HG03575 (cell line): ENCODE measurements around the gene TXLNG.
A peak's percentile ranks its signal among the peaks of the same experiment; 100 is the strongest.
"Not testable (repeated sequence)": the region's sequence is repeated elsewhere in the genome, so short reads cannot be mapped to it uniquely, and the experiment has no call there.

Experiments used
- ATAC-seq: cut with Tn5 transposase; IDR thresholded peaks from one replicate; pipeline ENCODE4 v1.9.1; 2021; ENCODE audit not compliant: unreplicated experiment, insufficient number of reproducible peaks, low FRiP score; ENCODE audit errors: extremely low read depth

The TXLNG gene

DNA sequence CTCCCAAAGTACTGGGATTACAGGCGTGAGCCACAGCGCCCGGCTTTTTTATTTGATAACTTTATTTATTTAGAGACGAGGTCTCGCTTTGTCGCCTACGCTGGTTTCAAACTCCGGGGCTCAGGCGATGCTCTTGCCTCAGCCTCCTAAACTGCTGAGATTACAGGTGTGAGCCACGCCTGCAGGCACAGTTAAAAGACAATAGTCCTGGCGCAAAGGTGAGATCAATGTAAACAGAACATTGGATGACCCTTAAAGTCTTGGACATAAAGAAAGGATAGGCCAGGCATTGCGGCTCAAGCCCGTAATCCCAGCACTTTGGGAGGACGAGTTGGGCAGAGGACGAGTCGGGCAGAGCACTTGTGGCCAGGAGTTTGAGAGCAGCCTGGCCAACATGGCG, 2.8 kb upstream of the TXLNG start:
- ATAC-seq, result no peak

GRCh38 chrX:16784440-16784839, 1.8 kb upstream of the TXLNG start:
- not testable (repeated sequence) for ATAC-seq

DNA sequence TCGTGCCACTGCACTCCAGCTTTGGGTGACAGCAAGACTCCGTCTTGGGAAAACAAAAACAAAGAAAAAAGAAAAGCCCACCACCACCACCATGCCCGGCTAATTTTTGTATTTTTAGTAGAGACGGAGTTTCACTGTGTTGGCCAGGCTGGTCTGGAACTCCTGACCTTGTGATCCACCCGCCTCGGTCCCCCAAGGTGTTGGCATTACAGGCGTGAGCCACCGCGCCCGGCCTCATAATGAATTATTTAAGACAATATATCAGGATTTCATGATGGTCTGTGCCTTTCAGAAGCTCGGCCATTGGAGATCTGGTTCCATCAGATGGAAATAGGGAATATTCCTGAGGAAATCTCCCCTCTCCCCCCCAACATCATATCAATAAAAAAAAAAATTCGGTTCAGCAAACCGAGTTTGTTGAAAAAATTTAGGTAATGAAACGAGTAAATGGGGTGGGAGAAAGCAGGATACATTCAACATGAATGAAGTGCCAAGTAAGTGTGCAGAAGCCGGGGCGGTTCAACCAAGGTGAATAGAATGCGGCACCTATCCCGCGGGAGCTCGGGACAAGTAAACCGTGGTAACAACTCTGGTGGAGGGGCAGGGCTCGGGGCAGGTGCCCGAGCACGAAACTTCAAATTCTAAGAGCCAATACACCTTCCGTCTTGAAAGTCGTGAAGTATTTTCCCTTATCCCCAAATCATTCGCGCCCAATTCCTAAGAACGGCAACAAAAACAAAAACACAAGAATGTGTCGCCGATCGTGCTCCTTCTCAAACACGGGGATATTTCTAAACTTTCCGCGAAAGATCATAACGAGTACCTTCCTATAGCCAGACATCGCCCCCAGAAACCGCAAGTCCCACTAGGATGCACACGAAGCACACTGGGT, 773 bp upstream of the TXLNG start:
- no peak for ATAC-seq

DNA sequence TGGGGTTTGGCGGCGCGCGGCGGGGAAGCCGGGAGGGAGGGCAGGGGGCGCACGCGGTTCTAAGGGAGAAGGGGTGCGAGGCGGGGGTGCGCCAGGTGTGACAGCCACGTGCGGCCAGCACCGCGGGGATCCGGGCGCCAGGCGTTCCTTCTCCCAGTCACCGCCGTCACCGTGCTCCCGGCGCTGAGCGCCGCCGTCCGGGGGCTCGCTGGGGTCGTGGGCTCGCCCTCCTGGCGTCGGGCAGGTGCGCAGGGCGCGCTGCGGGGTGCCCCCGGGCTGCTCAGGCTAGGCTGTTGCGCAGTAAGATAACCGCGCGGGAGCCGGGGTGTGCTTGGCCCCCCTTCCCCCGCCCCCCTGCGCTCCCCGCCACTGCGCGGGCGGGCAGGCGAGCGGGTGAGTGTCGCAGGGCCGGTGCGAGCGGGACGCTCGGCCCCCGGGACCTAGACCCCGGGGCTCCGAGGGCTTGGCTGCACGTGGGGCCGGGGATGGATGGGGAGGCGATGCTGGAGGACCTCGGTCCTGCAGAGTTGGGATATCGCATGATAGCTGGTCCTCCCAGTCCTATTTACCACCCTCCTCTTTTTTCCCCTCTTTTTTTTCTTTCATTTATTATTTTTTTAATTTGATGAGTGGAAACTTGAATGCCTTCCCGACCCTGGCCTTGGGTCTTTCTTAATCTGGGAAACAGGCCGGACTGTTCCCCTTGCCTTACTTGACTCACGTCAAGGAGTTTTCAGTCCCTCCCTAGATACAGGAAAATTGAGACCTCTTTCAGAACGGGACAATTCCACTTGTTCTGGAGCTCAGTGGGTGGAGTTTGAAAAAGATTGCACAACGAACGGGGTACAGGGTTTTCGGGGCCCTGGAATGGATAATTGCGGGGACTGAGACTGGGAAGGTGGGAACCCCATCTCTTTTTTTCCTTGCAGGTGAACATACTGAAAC, 797 bp downstream of the TXLNG start:
- ATAC-seq, result no peak

GRCh38 chrX:16788477-16788876, 2.2 kb downstream of the TXLNG start:
- ATAC-seq, result no peak

- ATAC-seq, result no peak
Observed at GRCh38 chrX:16796298-16796697, 10.0 kb downstream of the TXLNG start.

DNA sequence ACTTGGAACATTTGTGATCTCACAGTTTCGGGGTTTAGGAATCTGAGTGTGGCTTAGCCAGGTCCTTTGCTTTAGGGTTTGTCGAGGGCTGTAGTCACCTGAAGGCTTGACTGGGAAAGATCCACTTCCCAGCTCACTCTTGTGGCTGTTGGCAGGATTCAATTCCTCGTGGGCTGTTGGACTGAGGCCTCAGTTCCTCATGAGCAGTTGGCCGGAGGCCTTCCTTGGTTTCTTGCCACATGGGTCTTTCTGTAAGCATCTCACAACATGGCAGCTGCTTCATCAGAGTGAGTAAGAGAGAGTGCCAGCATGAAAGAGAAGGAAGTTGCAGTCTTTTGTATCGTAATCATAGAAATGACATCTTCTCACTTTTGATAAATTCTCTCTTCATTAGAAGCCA, 11.1 kb downstream of the TXLNG start:
- no peak for ATAC-seq

- no peak for ATAC-seq
Observed at GRCh38 chrX:16797841-16798240, 11.6 kb downstream of the TXLNG start.

- peak; percentile 70 for ATAC-seq
Observed at GRCh38 chrX:16804923-16805464, 18.7 kb downstream of the TXLNG start.

DNA sequence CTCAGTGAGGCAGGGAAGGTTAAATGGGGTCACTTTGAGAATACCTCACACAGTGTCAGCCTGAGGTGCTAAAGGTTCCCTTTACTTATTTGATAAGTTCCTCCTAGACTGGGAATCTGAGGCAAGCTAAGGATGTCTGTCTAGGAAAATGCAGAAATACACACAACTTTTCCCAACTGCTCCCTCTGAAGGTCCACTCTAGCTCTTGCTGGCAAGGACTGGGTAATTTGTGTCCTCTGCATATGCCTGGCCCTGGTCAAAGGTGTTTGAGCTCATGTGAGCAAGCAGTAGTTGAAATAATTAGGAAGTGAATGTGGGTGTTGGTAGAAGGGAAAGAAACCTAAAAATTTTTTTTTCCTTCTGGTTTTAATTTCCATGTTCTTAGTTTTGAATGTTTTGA, 21.3 kb downstream of the TXLNG start:
- ATAC-seq, result no peak

- no peak for ATAC-seq
Observed at GRCh38 chrX:16807976-16808542, 21.8 kb downstream of the TXLNG start.

DNA sequence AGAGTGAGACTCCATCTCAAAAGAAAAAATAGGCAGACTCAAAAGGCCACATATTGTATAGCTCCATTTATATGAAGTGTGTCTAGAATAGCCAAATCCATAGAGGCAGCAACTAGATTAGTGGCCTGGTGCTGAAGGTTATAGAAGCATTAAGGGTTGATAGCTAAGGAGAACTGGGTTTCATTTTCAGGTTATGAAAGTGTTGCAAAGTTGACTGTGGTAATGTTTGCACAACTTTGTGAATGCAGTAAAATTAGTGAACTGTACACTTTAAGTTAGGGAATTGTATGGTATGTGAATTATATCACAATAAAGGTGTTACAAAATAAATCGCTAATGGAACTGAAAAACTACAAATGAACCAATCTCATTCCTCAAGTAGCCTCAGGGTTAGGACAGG, 28.3 kb downstream of the TXLNG start:
- ATAC-seq, result no peak

DNA sequence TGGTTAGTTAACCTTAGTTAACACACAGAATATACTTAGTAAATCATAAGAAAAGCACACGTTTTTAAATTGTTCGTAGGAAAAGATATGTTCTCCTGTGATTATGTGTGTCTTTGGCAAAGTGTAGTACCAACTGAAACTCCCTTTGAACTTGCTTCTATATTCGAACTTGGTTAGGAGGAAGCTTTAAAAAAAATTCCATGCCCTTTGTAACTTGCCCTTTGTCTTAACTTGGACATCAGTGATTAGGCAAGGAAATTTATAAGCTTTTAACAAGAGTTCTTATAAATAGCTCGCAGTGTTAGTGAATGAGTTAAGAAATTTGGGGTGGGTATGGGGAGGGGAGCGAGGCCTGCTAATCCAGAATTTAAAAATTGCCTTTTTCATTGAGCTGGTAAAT, 33.4 kb downstream of the TXLNG start:
- ATAC-seq, result no peak

- no peak for ATAC-seq
Observed at GRCh38 chrX:16822723-16823122, 36.5 kb downstream of the TXLNG start.

DNA sequence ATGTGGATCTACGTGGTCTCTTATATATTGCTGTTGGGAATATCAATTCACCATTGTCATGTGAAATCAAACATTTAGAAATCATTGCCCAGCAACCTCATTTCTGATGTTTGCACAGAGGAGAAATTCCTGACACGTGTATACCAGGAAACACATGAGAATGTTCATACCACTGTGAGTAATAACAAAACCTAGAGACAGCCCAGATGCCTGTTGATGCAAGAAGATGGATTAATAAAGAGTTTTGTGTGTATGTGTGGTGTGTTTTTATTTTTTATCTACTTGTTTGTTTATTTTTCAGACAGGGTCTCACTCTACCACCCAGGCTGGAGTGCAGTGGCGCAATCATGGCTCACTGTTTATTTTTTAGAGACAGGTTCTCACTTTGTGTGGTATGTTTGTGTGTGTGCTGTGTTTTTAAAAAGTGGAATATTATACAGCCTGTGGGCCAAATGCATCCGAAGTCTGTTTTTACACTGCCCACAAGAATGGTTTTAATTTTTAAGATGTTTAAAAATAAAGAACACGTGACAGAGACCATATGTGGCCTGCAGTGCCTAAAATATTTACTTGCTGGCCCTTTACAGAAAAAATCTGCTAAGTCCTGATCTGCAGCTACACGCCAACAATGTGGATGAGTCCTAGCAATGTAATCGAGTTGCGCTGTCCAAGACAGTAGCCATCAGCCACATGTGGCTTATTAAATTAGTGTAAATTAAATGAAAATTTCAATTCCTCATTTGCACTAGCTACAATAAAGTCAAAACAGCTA, 39.2 kb downstream of the TXLNG start:
- ATAC-seq, result no peak

- no peak for ATAC-seq
Observed at GRCh38 chrX:16826207-16826606, 39.9 kb downstream of the TXLNG start.

GRCh38 chrX:16827225-16827624, 41.0 kb downstream of the TXLNG start:
- ATAC-seq, result no peak

DNA sequence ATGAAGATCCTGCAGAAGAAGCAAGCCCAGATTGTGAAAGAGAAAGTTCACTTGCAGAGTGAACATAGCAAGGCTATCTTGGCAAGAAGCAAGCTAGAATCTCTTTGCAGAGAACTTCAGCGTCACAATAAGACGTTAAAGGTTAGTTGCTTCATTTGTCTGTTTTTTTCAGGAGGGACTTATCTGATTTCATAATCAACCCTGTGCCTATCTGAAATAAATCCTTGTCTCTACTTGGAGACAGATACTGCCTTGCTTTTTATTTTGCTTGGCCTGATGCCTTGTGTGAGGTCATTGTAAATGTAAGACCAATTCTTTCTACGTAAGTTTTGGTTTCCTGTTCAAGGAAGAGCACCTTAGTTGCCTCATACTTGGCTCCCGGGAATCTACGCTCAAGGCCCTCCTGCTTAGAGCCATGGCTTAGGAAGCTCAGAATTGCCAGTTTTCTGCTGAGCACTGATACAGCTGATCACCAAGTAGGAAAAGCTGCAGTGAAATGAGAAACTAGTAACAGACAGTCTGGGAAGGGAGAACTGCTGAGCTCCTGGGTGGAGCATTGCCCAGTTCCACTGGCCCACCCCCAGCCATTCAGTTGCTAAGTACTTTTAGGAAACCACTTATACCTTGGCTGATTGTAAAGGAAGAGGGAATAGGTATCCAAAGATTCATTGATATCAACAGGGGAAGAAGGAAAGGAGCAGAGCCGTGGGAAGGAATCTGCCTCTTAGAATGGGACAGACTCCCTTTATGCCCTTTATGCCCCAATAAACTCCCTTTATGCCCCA, 42.0 kb downstream of the TXLNG start:
- no peak for ATAC-seq
